ENCODE results near the gene SASH1. TPM values are rescaled to one million over a fixed set of nuclear protein-coding genes. Genes with fewer than 3 reads are reported as not detected.

SASH1 gene
- total and polyA plus RNA-seq, 9 of the 15 experiments (the other 6 are each of a cell fraction or from before 2014, with no cell fraction given): 0.35 to 3.5 (median 1.6) TPM

DNA sequence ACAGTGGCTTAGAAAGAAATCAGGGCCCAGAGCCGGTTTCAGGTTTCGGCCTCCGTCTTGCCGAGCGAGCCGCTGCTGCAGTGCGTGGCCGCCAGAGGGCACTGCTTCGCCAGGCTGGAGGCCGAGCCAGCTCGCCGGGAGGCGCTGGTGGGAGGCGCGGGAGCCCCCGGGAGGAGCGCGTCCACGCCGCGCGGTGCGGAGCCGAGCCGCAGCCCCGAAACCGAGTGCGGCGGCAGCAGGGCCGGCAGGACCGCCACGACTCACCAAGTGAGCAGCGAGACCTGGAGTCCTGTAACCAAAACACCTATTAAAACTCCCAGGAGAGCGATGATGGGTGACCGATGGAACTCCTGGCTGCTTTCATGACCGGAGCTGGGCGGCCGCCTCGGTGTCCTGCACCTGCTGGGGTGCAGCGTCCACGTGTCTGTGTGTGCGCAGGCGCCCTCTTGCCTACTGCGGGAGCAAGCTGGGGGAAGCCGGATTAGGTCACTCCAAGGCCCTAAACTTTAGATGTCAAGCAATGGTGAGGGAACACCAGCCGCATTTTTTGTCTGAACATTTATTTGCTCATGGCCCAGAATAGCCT, 217.3 kb downstream of the SASH1 start (continued):
- TF ChIP-seq REST (IDR thresholded peaks at IDR 0.05; ENCODE audit: borderline replicate concordance) (peak; percentile 74), REST (CRISPR knock-in tag; IDR thresholded peaks at IDR 0.05; ENCODE audit: low read depth) (no peak), MED1 (CRISPR knock-in tag; IDR thresholded peaks at IDR 0.05; ENCODE audit: borderline replicate concordance) (no peak), ILK (tag; IDR thresholded peaks at IDR 0.05; ENCODE audit: borderline replicate concordance, low read depth) (no peak), SRSF1 (IDR thresholded peaks at IDR 0.05; ENCODE audit: low read depth, low read length) (no peak), TFAP4 (CRISPR knock-in tag; IDR thresholded peaks at IDR 0.05; ENCODE audit: borderline replicate concordance) (0 out of 2 replicates have a peak, but pooled peaks have one; percentile 45), ZNF282 (CRISPR knock-in tag; IDR thresholded peaks at IDR 0.05) (no peak), BRF1 (IDR thresholded peaks at IDR 0.05; ENCODE audit: borderline replicate concordance, extremely low read depth, insufficient read length) (no peak), SUPT5H (IDR thresholded peaks at IDR 0.05) (no peak), NEUROD1 (IDR thresholded peaks at IDR 0.05; ENCODE audit: borderline replicate concordance, low read depth, low read length, partially characterized antibody) (no peak), CTBP1 (IDR thresholded peaks at IDR 0.05; ENCODE audit: borderline replicate concordance) (peak; percentile 56), ESRRB (CRISPR knock-in tag; IDR thresholded peaks at IDR 0.05; ENCODE audit: borderline replicate concordance) (no peak), ZNF431 (CRISPR knock-in tag; IDR thresholded peaks at IDR 0.05) (no peak), FOSL1 (tag; conservative IDR thresholded peaks at IDR 0.05) (no peak), XRCC5 (IDR thresholded peaks at IDR 0.05; ENCODE audit: low read depth, low read length) (peak; percentile 75; the same call in 1 of the 2 replicates)
- TF ChIP-seq, protein P1, sequence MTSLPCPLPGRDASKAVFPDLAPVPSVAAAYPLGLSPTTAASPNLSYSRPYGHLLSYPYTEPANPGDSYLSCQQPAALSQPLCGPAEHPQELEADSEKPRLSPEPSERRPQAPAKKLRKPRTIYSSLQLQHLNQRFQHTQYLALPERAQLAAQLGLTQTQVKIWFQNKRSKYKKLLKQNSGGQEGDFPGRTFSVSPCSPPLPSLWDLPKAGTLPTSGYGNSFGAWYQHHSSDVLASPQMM (CRISPR knock-in tag; IDR thresholded peaks at IDR 0.05): no peak
- TF ChIP-seq, protein P2, sequence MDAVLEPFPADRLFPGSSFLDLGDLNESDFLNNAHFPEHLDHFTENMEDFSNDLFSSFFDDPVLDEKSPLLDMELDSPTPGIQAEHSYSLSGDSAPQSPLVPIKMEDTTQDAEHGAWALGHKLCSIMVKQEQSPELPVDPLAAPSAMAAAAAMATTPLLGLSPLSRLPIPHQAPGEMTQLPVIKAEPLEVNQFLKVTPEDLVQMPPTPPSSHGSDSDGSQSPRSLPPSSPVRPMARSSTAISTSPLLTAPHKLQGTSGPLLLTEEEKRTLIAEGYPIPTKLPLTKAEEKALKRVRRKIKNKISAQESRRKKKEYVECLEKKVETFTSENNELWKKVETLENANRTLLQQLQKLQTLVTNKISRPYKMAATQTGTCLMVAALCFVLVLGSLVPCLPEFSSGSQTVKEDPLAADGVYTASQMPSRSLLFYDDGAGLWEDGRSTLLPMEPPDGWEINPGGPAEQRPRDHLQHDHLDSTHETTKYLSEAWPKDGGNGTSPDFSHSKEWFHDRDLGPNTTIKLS (IDR thresholded peaks at IDR 0.05; ENCODE audit: borderline replicate concordance, low read depth): no peak
